ENCODE data around the gene ACVRL1. TPM values are rescaled to one million over a fixed set of nuclear protein-coding genes. Genes with fewer than 3 reads are reported as not detected.

Gene ACVRL1
- total RNA-seq, 1 donor from 2014 or later = under 0.01 TPM

- H3K27me3 ChIP-seq (ENCODE audit: control insufficient read depth, insufficient read depth, low read length) = no peaks in the 10 kb centered on the region
- no peak for FAIRE-seq
- no peak for TF ChIP-seq CTCF (IDR thresholded peaks at IDR 0.05; ENCODE audit: insufficient read depth, low read length, severe bottlenecking)
- DNase-seq (ENCODE audit: low read depth) = no peak
- H3K36me3 ChIP-seq (ENCODE audit: control insufficient read depth, insufficient read depth, low read length) = no peaks in the 10 kb centered on the region
- H3K4me3 ChIP-seq (ENCODE audit: low read depth, low read length) = no peak overlapping the region
Observed at GRCh38 chr12:51932218-51933076, 25.1 kb downstream of the ACVRL1 start.

GRCh38 chr12:51934080-51934479, 26.8 kb downstream of the ACVRL1 start:
- Histone ChIP-seq H3K36me3 (ENCODE audit: control insufficient read depth, insufficient read depth, low read length) (no peaks in the 10 kb centered on the region), H3K27me3 (ENCODE audit: control insufficient read depth, insufficient read depth, low read length) (no peaks in the 10 kb centered on the region), H3K4me3 (ENCODE audit: low read depth, low read length) (no peak overlapping the region)
- FAIRE-seq = no peak
- TF ChIP-seq CTCF (IDR thresholded peaks at IDR 0.05; ENCODE audit: insufficient read depth, low read length, severe bottlenecking) = no peak
- no peak for DNase-seq (ENCODE audit: low read depth)

- DNase-seq (ENCODE audit: low read depth) (no peak), FAIRE-seq (no peak)
- H3K4me3 ChIP-seq (ENCODE audit: low read depth, low read length) = no peak overlapping the region
- no peaks in the 10 kb centered on the region for H3K27me3 ChIP-seq (ENCODE audit: control insufficient read depth, insufficient read depth, low read length)
- H3K36me3 ChIP-seq (ENCODE audit: control insufficient read depth, insufficient read depth, low read length) = no peaks in the 10 kb centered on the region
- no peak for TF ChIP-seq CTCF (IDR thresholded peaks at IDR 0.05; ENCODE audit: insufficient read depth, low read length, severe bottlenecking)
Observed at GRCh38 chr12:51937926-51938325, 30.6 kb downstream of the ACVRL1 start.

GRCh38 chr12:51938726-51939125, 31.4 kb downstream of the ACVRL1 start:
- peak; percentile 86 for DNase-seq (ENCODE audit: low read depth)
- FAIRE-seq = peak; percentile 90
- H3K4me3 ChIP-seq (ENCODE audit: low read depth, low read length) = no peak overlapping the region
- TF ChIP-seq CTCF (IDR thresholded peaks at IDR 0.05; ENCODE audit: insufficient read depth, low read length, severe bottlenecking) = no peak
- no peaks in the 10 kb centered on the region for H3K27me3 ChIP-seq (ENCODE audit: control insufficient read depth, insufficient read depth, low read length)
- no peaks in the 10 kb centered on the region for H3K36me3 ChIP-seq (ENCODE audit: control insufficient read depth, insufficient read depth, low read length)

- Histone ChIP-seq H3K27me3 (ENCODE audit: control insufficient read depth, insufficient read depth, low read length) (no peaks in the 10 kb centered on the region), H3K36me3 (ENCODE audit: control insufficient read depth, insufficient read depth, low read length) (no peaks in the 10 kb centered on the region), H3K4me3 (ENCODE audit: low read depth, low read length) (no peak overlapping the region)
- TF ChIP-seq CTCF (IDR thresholded peaks at IDR 0.05; ENCODE audit: insufficient read depth, low read length, severe bottlenecking) = no peak
- FAIRE-seq = no peak
- peak; percentile 72 for DNase-seq (ENCODE audit: low read depth)
Observed at GRCh38 chr12:51941011-51941581, 33.8 kb downstream of the ACVRL1 start.
